Fibroblast of peridontal ligament (primary cell): ENCODE measurements around the gene SLC2A8.

Experiments used
- DNase-seq: peaks from one replicate; pipeline ENCODE4 v3.0.0-alpha.2; 2010; ENCODE audit errors: extremely low read depth

SLC2A8 gene

DNA sequence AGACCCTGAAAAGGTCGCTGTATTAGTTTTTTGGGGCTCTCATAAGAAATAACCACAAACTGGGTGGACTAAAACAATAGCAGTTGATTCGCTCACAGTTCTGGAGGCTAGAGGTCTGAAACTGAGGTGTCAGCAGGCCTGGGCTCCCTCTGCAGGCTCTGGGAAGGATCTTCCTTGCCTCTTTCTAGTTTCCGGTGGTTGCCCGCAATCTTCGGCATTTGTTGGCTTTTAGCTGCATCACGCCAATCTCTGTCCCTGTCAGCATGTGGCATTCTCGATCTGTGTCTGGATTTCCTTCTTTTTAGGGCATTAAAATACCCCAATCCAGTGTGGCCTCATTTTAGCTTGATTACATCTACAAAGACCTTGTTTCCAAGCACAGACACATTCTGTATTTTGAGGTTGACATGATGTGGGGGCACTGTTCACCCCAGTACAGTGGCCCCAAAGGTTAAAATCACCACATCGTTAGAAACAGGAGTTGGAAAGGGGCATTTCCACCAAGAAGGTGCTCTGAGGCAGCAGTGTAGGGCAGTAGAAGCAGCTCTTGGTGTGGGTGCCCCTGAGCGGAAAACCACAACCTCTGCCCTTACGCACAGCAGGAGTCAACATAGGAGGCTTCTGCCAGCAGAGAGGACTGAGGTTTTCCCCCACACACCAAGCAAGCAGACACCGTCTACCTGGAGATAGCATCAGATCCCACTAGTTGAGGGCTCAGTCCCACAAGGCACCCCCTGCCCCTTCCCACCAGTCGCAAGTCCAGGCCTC lies 40.7 kb downstream of the SLC2A8 start:
- no peak for DNase-seq

- DNase-seq: no peak
Measured at GRCh38 chr9:127438394-127438793, 41.4 kb downstream of the SLC2A8 start.

DNA sequence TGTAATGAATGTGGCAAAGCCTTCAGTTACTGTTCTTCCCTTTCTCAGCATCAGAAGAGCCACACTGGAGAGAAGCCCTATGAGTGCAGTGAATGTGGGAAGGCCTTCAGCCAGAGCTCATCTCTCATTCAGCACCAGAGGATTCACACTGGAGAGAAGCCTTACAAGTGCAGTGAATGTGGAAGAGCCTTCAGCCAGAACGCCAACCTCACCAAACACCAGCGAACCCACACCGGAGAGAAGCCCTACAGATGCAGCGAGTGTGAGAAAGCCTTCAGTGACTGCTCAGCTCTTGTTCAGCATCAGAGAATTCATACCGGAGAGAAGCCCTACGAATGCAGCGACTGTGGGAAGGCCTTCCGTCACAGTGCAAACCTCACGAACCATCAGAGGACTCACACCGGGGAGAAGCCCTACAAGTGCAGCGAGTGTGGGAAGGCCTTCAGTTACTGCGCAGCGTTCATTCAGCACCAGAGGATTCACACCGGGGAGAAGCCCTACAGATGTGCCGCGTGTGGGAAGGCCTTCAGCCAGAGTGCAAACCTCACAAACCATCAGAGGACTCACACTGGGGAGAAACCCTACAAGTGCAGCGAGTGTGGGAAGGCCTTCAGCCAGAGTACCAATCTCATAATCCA lies 47.4 kb downstream of the SLC2A8 start:
- DNase-seq: peak; percentile 2

- DNase-seq: peak; percentile 54
Measured at GRCh38 chr9:127444921-127445850, 48.2 kb downstream of the SLC2A8 start.

DNA sequence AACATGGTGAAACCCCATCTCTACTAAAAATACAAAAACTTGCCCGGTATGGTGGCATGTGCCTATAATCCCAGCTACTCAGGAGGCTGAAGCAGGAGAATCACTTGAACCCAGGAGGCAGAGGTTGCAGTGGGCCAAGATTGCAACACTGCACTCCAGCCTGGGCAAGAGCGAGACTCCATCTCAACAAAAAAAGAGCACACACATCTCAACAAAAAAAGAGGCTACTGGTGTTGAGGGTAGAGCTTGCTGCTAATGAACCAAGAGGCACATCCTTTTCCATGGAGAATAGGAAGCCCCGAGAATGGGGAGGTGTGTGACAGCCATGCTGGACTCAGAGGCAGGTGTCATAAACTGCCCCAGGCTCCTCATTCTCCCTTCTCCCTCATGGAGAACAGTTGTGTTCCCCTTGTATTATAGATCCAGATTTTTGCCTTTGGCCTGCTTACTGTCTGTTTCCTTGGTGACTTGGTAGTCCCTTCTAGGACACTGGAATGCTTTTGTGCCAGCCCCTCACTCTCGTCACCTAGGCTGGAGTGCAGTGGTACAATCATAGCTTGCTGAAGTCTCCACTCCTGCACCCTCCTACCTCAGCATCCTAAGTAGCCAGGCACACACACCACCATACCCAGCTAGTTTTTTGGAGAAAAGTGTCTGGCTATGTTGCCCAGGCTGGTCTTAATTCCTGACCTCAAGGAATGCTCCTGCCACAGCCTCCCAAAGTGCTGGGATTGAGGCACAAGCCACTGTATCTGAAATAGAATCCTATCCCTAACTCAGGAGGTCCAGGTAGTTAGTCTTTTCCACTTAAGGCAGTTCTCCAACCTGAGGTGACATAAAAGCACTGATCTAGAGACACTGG lies 49.1 kb downstream of the SLC2A8 start:
- DNase-seq: peak; percentile 4

GRCh38 chr9:127446713-127447415 lies 49.9 kb downstream of the SLC2A8 start:
- DNase-seq: peak; percentile 10

- peak; percentile 23 for DNase-seq
Measured at GRCh38 chr9:127447416-127448111, 50.6 kb downstream of the SLC2A8 start.

- peak; percentile 17 for DNase-seq
Measured at GRCh38 chr9:127448112-127448805, 51.3 kb downstream of the SLC2A8 start.

DNA sequence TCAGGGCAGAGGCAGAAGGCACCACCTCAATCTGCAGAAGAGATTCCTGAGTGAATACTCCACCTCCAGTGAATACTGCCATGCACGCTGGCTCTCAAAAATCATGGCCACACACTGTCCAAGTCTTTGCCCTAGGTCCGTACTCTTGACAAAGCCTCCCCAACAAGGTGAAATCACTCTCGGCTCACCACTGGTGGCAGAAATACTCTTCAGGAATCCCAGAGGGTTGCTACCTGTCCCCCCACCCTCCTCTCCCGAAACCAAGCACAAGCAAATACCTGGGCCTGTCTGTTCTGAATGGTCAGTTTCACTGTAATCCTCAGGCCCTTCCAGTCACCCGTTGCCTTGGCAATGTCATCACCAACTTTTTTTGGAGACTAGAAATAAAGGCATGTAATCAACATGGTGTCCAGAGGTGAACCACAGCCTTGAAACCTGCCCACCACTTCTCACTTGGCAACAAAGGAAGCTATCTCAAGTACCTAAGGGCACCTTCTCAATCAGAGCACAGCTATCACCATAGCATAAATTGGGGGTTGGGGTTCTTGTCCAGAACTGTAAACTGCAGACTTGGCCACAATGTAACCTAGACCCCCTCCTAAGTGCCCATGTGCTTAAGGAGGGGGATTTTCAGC lies 52.5 kb downstream of the SLC2A8 start:
- DNase-seq: peak; percentile 12

DNA sequence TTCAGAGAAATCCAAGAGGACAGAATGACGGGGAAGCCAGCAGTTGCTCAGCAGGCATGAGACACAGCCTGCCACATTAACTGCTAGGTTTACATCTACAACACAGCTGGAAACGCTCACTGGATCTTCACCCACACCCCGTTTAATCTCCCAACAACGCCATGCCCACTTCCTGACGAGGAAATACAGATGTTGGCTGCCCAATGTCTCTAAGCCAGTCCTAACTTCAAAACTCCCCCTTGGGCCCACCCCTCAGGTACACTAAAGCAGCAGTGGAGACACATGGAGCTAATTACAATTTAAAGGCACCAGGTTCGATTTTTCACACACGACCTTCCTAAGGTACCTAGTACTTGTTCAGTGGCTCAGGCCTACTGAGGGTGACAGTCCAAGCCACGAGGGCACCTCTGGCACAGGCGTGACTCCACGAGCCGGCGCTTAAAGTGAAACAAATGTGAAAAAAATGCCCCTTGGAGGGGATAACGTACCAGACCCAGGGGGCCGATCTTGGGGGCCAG lies 53.3 kb downstream of the SLC2A8 start:
- DNase-seq: peak; percentile 59

DNA sequence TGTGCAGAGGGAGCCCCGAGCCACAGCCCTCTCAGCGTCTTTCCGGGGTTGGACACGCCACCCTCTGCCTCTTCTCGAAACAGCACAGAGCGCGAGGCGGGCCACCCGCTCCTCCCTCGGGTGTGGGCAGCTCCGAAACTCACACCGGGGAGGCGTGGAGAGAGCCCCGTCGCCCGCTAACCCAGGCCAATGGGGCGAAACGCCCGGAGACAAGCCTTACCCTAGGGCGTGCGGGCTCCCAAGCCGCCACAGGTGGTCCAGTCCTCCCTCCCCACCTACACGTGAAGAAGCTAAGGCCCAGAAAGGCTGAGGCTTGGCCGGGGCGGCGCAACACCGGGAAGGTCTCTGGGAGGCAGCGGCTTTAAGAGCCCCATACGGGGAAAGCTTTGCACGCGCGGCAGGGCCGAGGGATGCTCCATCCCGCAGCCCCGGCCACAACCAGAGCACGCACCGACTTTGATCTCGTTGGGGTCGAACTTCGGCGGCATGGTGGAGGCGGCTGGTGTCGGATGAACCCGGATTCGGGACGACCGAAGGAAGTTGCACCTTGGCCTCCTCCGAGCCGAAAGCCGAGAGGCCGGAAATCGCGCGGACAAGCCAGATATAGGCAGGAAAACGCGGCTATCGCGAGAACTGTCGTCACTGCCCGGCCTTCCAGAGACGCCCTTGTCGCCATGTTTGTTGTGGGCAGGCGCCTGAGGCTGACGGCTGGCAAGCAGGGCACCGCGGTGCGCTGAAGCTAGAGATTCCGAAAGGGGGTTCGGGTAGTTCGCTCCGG lies 54.0 kb downstream of the SLC2A8 start, which contains the start of the genes LRSAM1 and RPL12:
Gene LRSAM1, plus strand, starts transcription at position 681 of the 778 bp plus-strand sequence. CDS start 3,018 bp downstream, outside the sequence.
Gene RPL12, minus strand, starts transcription at position 577 of the 778 bp plus-strand sequence. Its CDS starts 89 bp downstream, at position 488.
- DNase-seq: peak; percentile 97

DNA sequence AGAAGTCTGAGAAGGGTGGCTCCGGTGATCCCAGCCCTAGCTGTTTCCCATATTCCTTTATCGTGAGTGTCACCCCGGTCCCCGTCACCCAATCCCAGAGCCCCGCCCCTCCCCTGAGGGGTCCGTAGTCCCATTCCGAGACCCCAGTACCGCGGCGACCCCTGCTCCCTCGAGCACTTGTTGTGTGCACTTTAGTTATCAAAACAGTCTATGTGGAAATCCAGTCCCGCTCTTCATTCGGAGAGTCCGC lies 54.6 kb downstream of the SLC2A8 start:
- no peak for DNase-seq

GRCh38 chr9:127451858-127452656 lies 55.1 kb downstream of the SLC2A8 start:
- peak; percentile 55 for DNase-seq

- DNase-seq: peak; percentile 23
Measured at GRCh38 chr9:127452691-127453090, 55.7 kb downstream of the SLC2A8 start.

GRCh38 chr9:127455324-127455992 lies 58.5 kb downstream of the SLC2A8 start:
- peak; percentile 2 for DNase-seq

DNA sequence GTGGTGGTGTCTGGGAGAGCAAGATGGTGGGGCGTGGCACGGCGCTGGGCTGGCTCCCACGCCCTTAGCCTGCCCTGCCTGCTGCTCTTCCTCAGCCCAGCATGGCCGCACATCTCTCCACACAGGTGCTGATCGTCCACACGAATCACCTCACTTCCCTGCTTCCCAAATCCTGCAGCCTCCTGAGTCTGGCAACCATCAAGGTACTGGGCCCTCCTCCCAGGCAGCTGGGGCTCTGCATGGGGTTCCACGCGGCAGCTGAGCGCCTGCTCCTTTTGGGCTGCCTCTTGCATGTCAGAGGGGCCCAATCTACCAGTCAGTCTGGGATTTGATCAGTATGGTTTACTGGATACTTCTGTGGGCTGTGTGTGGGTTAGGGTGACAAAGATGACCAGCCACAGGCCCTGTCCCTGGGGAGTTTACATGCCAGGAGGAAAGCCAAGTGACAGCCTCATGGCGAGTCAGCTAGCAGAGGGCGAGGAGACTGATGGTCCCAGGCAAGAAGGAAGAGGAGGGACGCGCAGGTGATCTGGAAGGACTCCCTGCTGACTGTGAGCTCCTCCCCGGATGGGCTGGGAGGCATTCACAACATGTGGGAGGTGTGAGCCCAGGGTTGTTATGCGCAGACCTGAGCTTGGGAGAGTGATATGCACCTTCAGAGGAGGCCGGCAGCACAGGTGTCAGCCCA lies 60.4 kb downstream of the SLC2A8 start:
- DNase-seq: no peak
